SW480 (cell line): Measurements from ENCODE around the gene XPO6.

ENCODE experiments used
- DNase-seq: peaks from one replicate; pipeline ENCODE4 v3.0.0-alpha.2; 2016; ENCODE audit warnings: low spot score

The XPO6 gene

GRCh38 chr16:28062261-28062846, 149.4 kb downstream of the XPO6 start:
- no peak for DNase-seq

- DNase-seq: no peak
Measured at GRCh38 chr16:28061352-28062101, 150.2 kb downstream of the XPO6 start.

GRCh38 chr16:28059841-28060575, 151.8 kb downstream of the XPO6 start:
- DNase-seq: no peak

- no peak for DNase-seq
Measured at GRCh38 chr16:28058839-28059589, 152.8 kb downstream of the XPO6 start.

GRCh38 chr16:28057949-28058348, 153.8 kb downstream of the XPO6 start:
- DNase-seq: no peak

GRCh38 chr16:28053461-28053860, 158.3 kb downstream of the XPO6 start:
- no peak for DNase-seq

GRCh38 chr16:28052274-28053128, 159.3 kb downstream of the XPO6 start:
- no peak for DNase-seq

GRCh38 chr16:28051486-28051885, 160.3 kb downstream of the XPO6 start:
- no peak for DNase-seq
